HG03025 (cell line): ENCODE measurements around the gene PTPRE.

Source experiments
- ATAC-seq: cut with Tn5 transposase; IDR thresholded peaks from one replicate; pipeline ENCODE4 v1.9.1; 2021; ENCODE audit warnings: mild to moderate bottlenecking, moderate library complexity; ENCODE audit not compliant: unreplicated experiment, low FRiP score

Gene PTPRE

DNA sequence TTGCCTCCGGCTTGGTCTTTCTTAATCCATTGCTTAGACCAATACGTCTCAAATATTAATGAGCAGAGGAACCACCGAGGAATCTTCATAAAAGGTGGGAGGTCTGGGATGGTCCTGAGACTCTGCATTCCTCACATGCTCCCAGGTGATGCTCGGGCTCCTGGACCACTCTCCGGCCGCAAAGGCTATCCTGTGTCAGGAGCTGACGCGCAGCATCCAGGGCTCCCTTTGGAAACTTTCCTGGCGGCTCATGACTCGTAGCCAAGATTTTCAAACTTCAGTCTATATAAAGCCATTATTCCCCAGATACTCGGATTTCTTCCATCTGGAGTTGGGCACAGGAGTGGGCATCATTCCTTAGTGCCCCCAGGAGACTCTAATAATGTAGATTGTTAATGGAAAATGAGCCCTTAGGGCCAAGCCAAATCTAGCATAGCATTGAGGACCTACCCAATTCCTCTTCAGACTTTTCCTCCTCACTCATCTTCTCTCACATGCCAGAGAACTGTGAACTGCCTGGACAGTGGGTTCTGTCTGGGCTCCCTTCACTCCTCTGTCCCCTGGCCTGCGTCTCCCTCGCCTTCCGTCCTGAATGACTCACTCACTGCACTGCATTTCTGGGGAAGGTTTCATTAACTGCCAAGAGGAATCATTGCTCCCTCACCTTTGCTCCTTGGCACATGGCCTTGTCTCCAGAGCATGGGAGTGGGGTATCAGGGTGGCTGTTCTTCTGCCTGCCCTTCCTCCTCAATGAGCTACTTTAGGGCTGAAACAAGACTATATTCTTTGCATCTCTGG, 130.0 kb downstream of the PTPRE start:
- no peak for ATAC-seq

GRCh38 chr10:128040096-128040495, 133.2 kb downstream of the PTPRE start:
- no peak for ATAC-seq

- no peak for ATAC-seq
These were observed 133.8 kb downstream of the PTPRE start for GRCh38 chr10:128040681-128041080.

GRCh38 chr10:128042131-128042610, 135.3 kb downstream of the PTPRE start:
- ATAC-seq = no peak

- no peak for ATAC-seq
These were observed 136.5 kb downstream of the PTPRE start for GRCh38 chr10:128043259-128044045.

DNA sequence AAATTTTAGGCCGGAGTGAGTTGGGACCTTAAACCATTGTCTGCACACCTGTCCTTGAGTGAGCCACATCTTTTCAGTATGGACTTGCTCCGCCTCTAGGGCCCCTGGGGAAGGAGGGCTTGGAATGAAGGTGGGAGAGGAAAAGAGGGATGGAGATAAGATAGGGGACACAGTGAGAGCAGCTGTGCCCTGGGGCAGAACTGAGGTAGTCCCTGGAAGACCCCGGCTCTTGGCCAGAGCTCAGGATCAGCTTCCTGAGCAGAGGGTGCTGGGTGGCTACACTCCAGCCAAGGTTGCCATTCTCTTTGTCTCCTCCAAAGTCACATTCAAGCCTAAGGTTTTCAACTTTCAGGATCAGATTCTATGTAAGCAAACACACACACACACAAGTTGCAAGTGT, 137.3 kb downstream of the PTPRE start:
- no peak for ATAC-seq

DNA sequence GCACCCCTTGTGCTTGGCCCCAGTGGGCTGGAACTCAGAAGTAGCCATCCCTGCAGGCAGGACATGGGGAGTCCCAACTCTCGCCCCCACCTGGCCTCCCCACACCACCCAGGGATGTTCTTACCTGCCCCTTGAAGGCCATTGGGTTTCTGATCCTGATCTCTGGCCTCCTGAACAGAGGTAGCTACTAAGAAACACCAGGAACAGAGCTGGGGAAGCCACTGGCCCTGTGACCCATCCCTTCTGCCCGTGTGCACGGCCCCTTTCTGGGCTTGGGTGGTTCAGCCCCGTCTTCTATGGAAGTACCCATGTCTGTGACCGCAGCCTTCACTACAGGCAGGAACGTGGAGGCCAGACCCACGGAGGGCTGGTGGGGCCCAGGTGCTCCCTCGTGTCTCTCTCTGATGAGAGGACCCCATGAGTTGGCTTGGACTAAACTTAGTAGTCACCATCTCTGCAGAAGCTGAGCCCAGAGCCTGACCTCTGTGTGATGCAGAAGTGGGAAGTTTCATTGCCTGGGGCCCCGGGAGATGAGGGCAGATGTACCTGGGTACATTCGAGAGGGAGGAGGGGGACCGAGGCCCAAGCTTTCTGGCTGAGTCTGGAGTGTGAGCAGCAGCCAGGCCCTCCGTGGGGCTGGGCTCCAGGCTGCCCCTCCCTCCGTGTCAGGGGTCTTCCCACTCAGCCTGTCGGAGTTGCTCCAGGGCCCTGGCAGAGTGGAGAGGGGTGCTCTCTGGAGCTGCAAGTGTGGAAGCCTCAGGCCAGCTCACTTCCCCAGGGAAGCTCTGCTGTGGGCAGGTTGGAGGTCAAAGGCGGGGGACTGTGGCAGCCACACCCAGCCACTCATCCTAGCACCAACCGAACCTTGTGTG, 138.3 kb downstream of the PTPRE start:
- no peak for ATAC-seq

GRCh38 chr10:128045833-128046120, 138.9 kb downstream of the PTPRE start:
- ATAC-seq = no peak

GRCh38 chr10:128046156-128046952, 139.5 kb downstream of the PTPRE start:
- ATAC-seq = no peak

DNA sequence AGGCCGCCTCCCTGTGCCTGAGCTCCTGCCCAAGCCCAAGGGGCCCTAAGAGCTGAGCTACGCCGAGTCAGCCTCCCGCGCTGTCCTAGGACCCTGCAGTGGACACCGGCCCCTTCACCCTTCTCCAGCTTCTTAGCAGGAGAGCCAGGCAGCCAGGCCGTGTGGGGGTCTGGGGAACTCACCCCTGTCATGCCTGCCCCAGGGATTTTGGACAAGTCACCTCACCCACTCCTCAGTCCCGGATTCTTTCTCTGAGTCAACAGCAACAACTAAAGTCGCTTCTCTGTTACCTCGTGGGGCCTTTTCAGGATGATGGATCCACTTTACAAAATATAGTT, 140.0 kb downstream of the PTPRE start:
- no peak for ATAC-seq

DNA sequence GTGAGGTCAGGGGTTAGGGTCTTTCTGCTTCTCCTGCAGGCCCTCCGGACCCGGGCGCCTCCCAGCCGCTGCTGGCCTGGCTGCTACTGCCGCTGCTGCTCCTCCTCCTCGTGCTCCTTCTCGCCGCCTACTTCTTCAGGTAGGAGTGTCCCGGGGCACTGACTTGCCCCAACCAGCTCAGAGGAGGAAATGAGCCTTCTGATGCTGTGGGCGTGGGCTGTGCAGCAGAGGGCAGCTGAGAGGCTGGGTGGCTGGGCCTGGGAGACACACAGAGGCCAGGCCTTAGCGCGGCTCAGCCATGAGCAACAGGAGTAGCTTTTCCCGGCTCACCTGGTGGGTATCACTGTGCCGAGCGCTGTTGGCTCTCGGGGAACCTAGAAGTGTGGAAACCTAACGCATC, 140.4 kb downstream of the PTPRE start:
- peak; percentile 96 for ATAC-seq

DNA sequence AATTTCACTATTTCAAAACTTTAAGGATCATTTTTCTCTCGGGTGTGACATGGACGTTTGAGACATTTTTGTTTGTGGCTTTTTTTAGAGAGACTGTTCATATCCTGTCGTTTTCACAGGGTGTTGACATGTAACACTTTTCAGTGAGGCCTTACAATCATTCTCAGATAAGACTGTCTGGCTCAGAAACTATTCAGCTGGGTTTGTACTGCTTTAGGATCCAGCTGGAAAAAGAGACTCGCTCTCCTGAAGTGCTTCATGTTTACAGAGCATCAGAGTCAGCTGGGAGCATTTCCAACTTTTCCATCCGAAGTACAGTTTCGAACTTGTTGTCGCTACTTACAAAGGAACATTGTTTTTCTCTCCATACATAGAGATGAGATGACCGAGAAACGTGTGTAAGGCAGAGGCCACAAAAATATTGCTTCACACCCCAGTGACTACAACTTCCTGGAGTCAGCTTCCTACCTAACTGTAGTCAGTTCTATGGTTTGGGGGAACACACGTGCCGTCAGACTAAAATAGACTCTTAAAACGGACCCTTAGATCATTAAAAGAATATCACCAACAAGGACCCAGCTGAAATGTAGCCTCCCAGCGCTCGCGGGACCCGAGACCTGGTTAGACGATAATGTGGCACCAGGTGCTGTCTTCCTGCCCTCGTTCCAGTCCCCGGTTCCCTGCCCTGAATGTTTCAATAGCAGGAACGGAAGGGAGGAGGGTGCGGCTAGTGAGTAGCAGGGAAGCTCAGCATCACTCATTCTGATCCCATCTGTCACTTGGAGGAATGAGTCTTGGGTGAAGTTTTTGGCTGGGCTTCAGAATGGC, 141.3 kb downstream of the PTPRE start:
- ATAC-seq = no peak

DNA sequence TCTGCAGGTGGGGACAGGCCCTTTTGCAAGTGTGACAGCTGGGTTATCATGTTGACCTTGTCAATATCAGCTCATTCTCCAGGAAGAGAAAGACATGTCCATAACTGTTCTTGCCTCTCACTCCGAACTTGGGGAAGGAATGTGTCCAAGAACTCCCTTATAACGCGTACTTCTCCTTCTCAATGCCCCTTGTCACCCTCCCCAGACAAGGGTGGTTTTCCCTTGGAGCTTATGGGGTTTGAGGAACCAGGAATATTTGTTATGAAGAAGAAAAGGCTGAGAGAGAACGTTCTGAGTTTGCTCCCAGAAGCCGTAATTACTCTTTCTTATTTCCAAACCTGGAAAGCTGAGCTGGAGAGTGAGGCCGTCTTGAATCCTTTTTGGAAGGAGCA, 141.9 kb downstream of the PTPRE start:
- ATAC-seq = no peak

- no peak for ATAC-seq
These were observed 142.6 kb downstream of the PTPRE start for GRCh38 chr10:128049226-128050120.

DNA sequence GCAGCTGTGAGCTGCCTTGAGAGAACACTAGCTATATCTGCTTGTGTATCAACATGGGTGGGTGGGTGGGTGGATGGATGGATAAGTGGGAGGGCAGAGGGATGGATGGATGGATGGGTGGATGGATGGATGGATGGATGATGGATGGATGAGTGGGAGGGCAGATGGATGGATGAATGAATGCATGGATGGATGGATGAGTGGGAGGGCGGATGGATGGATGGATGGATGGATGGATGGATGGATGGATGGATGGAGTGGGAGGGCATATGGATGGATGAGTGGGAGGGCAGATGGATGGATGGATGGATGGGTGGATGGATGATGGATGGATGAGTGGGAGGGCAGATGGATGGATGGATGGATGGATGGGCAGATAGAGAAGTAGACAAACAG, 143.2 kb downstream of the PTPRE start:
- no peak for ATAC-seq

DNA sequence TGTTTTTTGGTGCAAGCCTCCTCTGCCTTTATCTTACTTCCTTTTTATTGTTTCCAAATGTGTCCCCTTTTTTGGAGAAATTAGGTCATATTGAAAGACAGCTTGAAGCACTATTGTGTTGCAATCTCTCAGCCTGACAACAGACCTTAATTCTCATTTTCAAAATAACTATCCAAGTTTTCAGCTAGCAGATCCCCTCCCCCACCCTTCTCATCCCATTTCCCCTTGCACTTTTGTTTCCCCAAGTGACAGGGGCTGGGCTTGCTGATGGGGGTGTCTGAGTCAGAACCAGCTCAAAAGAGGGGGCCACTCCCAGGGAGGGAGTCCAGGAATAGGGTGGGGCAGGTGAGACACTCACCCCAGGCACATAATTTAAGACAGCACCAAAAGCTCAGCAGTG, 144.0 kb downstream of the PTPRE start:
- ATAC-seq = no peak

DNA sequence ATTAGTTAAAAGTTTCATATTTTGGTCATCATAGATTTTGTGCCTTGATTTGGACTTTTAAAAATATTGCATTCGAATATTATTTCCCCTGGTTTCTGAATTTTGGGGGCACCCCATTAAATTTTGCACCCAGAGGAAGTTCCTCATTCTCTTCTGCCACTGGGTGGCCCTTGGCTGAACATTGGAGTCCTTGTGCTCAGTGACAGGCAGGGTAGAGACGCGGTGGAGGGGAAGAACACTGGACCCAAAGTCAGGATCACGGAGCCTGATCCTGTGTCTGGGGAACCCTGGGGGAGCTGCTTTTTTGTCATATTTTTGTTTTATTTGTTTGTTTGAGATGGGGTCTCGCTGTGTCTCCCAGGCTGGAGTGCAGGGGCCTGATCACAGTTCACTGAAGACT, 144.6 kb downstream of the PTPRE start:
- no peak for ATAC-seq

DNA sequence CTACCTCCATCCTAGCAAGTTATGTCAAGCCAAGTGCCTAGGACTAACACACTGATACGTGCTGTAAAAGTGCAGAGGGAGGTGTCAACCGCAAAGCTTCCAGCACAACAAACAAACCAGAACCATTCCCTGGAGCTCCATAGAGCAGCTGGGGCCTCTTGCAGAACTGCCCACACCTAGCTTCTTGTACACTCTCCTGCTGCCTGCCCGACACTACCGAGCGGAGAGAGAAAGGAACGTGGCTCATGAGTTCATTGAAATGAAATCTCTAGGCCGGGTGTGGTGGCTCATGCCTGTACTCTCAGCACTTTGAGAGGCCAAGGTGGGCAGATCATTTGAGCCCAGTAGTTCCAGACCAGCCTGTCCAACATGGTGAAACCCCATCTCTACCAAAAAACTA, 145.8 kb downstream of the PTPRE start:
- no peak for ATAC-seq

- no peak for ATAC-seq
These were observed 146.5 kb downstream of the PTPRE start for GRCh38 chr10:128053356-128053755.
